Measurements from ENCODE around the gene FAM120B. TPM values are rescaled to one million over a fixed set of nuclear protein-coding genes. Genes with fewer than 3 reads are reported as not detected.
A peak's percentile ranks its signal among the peaks of the same experiment; 100 is the strongest.

Gene FAM120B
- total RNA-seq, 1 donor from 2014 or later = 9.9 TPM

- TF ChIP-seq CTCF (IDR thresholded peaks at IDR 0.05) = no peak
- no peak overlapping the region for H3K27ac ChIP-seq
- no peaks in the 10 kb centered on the region for H3K9me3 ChIP-seq
- no peaks in the 10 kb centered on the region for H3K36me3 ChIP-seq
- H3K4me1 ChIP-seq = peaks cover 2% of the 10 kb centered on the region in 2 donors
- peaks cover 10% of the 10 kb centered on the region for H3K27me3 ChIP-seq
- DNase-seq (ENCODE audit: low spot score in 2 of 2) = peak in 1 of 2 donors; percentile 59
- intact Hi-C loops (cut with DNase I) = no loop called here
- no peak overlapping the region for H3K4me3 ChIP-seq
These were observed 22.3 kb upstream of the FAM120B start for GRCh38 chr6:170284126-170284773.

GRCh38 chr6:170284866-170285469 lies 21.6 kb upstream of the FAM120B start:
- peaks cover 4 to 5% of the 10 kb centered on the region in 2 donors for H3K4me1 ChIP-seq
- no peaks in the 10 kb centered on the region for H3K9me3 ChIP-seq
- H3K27me3 ChIP-seq = peaks cover 13% of the 10 kb centered on the region
- DNase-seq (ENCODE audit: low spot score in 2 of 2) = peak in 1 of 2 donors; percentile 52
- H3K27ac ChIP-seq = no peak overlapping the region
- no peaks in the 10 kb centered on the region for H3K36me3 ChIP-seq
- H3K4me3 ChIP-seq = no peak overlapping the region
- intact Hi-C loops (cut with DNase I) = no loop called here
- no peak for TF ChIP-seq CTCF (IDR thresholded peaks at IDR 0.05)

GRCh38 chr6:170285482-170285881 lies 21.1 kb upstream of the FAM120B start:
- no peak overlapping the region for H3K4me3 ChIP-seq
- peak in 1 of 2 donors; percentile 47 for DNase-seq (ENCODE audit: low spot score in 2 of 2)
- intact Hi-C loops (cut with DNase I) = no loop called here
- H3K27me3 ChIP-seq = peaks cover 13% of the 10 kb centered on the region
- no peaks in the 10 kb centered on the region for H3K36me3 ChIP-seq
- TF ChIP-seq CTCF (IDR thresholded peaks at IDR 0.05) = no peak
- H3K4me1 ChIP-seq = peaks cover 4 to 5% of the 10 kb centered on the region in 2 donors
- no peaks in the 10 kb centered on the region for H3K9me3 ChIP-seq
- no peak overlapping the region for H3K27ac ChIP-seq

- peak in 1 of 2 donors; percentile 53 for DNase-seq (ENCODE audit: low spot score in 2 of 2)
- peaks cover 4 to 12% of the 10 kb centered on the region in 2 donors for H3K4me1 ChIP-seq
- H3K4me3 ChIP-seq = no peak overlapping the region
- no peaks in the 10 kb centered on the region for H3K9me3 ChIP-seq
- no peak overlapping the region for H3K27ac ChIP-seq
- H3K36me3 ChIP-seq = no peaks in the 10 kb centered on the region
- H3K27me3 ChIP-seq = peaks cover 13% of the 10 kb centered on the region
- intact Hi-C loops (cut with DNase I) = no loop called here
- TF ChIP-seq CTCF (IDR thresholded peaks at IDR 0.05) = no peak
These were observed 20.2 kb upstream of the FAM120B start for GRCh38 chr6:170286246-170286933.

GRCh38 chr6:170286934-170287265 lies 19.7 kb upstream of the FAM120B start:
- DNase-seq (ENCODE audit: low spot score in 2 of 2) = no peak
- H3K27ac ChIP-seq = no peak overlapping the region
- H3K9me3 ChIP-seq = no peaks in the 10 kb centered on the region
- H3K27me3 ChIP-seq = peaks cover 13% of the 10 kb centered on the region
- H3K36me3 ChIP-seq = no peaks in the 10 kb centered on the region
- intact Hi-C loops (cut with DNase I) = no loop called here
- no peak overlapping the region for H3K4me3 ChIP-seq
- no peak for TF ChIP-seq CTCF (IDR thresholded peaks at IDR 0.05)
- H3K4me1 ChIP-seq = peaks cover 4 to 16% of the 10 kb centered on the region in 2 donors

All from ascending aorta (tissue), 2 donors.